Fibroblast of lung (primary cell): ENCODE measurements around the gene PDE3B.

ENCODE experiments used
- CTCF ChIP-seq, 2 donors: IDR thresholded peaks in 1 of 2; conservative IDR thresholded peaks in 1 of 2; 1 replicate in 1 of 2; 2 replicates in 1 of 2; pipeline ENCODE4 v1.5.1; 2011 to 2012; ENCODE audit warnings: low read length in 2 of 2, control low read depth in 1 of 2, inconsistent platforms in 1 of 2, low read depth in 1 of 2, mild to moderate bottlenecking in 1 of 2
- EZH2 ChIP-seq: IDR thresholded peaks from 2 replicates; pipeline ENCODE4 v1.5.1; 2012; ENCODE audit warnings: low read length, control low read depth, mild to moderate bottlenecking; ENCODE audit errors: missing control alignments

DNA sequence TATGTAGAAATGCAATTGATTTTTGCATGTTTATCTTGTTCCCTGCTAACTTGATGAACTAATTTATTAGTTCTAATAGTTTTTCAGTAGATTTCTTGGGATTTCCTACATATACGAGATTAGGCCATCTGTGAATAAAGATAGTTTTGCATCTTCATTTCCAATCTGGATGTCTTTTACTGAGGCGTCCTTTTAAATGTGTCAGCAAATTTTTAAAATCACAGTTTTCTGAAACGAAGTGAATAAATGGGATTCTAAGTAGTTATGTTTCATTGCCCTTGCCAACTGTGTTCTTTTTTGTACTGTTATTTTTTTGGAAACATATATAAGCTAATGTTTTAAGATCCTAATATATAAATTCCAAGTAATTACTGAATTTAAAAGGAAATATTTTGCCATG, 198.4 kb downstream of the PDE3B start:
- TF ChIP-seq CTCF (conservative IDR thresholded peaks at IDR 0.05 in 1 of 2, IDR thresholded peaks at IDR 0.05 in 1 of 2; ENCODE audit: low read depth in 1 of 2, low read length in 2 of 2) = no peak
- TF ChIP-seq EZH2 = no peak
